T-helper 1 cell (primary cell): ENCODE data around the gene CST7.
A peak's percentile ranks its signal among the peaks of the same experiment; 100 is the strongest.

ENCODE experiments used
- DNase-seq, 5 donors: peaks; one replicate each; pipeline ENCODE4 v3.0.0-alpha.2; 2012 to 2020

The CST7 gene

GRCh38 chr20:25005661-25006060 lies 56.6 kb downstream of the CST7 start:
- peak in 1 of 5 donors; percentile 2 for DNase-seq

DNA sequence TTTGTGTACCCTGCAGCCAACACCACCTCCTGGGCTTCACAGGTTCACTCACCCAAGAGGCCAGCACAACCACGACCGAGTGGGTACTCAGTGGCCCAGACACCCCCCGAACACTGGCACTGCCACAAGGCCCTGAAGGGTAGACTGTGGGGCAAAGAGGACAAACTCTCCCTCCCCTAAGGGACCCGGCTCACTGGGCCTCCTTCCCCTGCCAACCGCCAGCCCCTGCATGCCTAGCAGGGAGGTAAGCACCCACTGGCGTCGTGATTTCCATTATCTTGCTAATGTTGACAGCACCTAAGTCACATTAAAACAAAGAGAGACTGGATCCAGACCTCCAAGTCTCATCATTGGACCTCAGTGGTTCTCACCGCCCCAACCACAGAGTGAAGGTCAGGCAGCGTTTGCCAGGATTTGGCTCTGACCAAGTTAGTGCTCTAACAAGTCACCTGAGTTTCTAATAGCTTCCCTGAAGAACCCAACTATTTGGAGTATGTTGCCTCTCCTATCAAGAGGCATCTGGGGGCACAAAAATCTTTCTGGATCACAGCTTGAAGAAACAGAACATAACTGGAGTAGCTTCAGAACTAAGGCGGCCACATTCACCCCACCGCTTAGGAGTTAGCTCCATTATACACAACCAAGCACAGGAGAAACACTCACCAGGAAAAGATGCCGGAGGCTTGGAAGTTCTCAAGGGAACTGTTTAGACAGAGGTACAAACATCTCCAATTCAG lies 57.5 kb downstream of the CST7 start:
- DNase-seq = peak in 1 of 5 donors; percentile 1

DNA sequence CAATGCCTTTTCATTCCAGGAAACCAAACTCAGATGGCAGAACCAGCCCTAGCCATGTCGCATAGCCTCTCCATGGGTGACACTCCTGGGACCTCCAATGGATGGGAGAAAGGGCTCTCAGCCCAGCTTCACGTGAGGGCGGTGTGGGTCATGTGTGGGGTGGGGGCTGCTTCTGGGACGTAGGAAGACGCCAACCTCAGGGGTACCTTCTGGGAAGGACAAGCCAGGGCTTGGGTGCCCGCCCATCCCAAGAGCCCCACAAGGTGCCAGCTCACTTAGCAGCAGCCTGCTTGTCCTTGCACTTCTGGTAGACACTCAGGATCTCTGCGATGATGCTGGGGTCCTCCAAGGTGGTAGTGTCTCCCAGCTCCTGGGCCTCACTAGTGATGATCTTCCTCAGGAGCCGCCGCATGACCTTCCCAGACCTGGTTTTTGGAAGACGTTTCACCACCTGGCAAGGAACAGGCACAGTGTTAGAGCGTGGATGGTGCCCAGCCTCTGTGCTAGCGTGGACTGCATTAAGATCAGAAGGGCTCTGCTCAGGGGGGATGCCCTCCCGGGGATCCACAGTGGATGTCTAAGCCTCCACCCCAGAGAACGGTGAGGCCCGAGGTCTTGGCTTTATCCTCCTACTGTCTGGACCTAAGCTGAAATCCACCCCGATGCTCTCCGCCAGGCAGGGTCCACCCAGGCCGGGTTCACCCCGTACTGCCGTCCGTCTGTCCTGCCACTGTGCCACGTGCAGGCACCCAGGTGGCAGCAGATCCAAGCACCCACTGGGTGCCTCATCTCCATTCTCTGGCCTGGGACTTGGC lies 58.6 kb downstream of the CST7 start:
- DNase-seq = peak in 1 of 5 donors; percentile 3

- no peak for DNase-seq
These were observed 59.5 kb downstream of the CST7 start for GRCh38 chr20:25008388-25009217.
